K562 (cell line): ENCODE results near the gene TTC38. TPM values are rescaled to one million over a fixed set of nuclear protein-coding genes. Genes with fewer than 3 reads are reported as not detected.

Experiments
- ATAC-seq: fragments of 200-7000 bp; cut with Tn5 transposase; 3 replicates; pipeline ENCODE4 v1.9.1; 2020; ENCODE audit warnings: moderate library complexity
- BruUV-seq: library from RNA; stranded (reverse); fragments of 400-500 nt; replicated peaks from 2 replicates; lab custom pipeline; 2021; lab: Mats Ljungman, UMichigan
- CTCF ChIA-PET: fragments of 300-600 bp; formaldehyde crosslinking; extraction: SDS; loops from one replicate; lab custom pipeline; 2021; ENCODE audit warnings: low intra/inter-chr PET ratio; lab: Yijun Ruan, JAX
- POLR2A ChIA-PET: fragments of 300-600, 350-650 bp; sonication (Branson Sonifier 250); formaldehyde crosslinking; extraction: SDS; loops from one replicate; lab custom pipeline; 2021; ENCODE audit warnings: antibody characterized with exemption, inconsistent platforms; lab: Yijun Ruan, JAX
- DNase-seq, 4 experiments: peaks; one replicate each; pipeline versions ENCODE4 v3.0.0 to v3.0.0-alpha.2; 2011 to 2018; ENCODE audit warnings: low spot score in 3 of 4, mixed read lengths in 3 of 4; ENCODE audit errors: extremely low read depth in 1 of 4
- FAIRE-seq: peaks from 2 replicates; lab custom pipeline; 2011; peaks lifted over from hg19 to GRCh38; lab: Jason Lieb, UNC
- H2AFZ ChIP-seq: 2 replicates; pipeline ENCODE4 v1.6.0; 2011; ENCODE audit warnings: low read depth, low read length, control low read depth, inconsistent platforms
- H3K27ac ChIP-seq: fragments of 200-600 bp; 3 replicates; pipeline ENCODE4 v1.8.0; 2011; ENCODE audit warnings: low read depth, mild to moderate bottlenecking, control low read depth, inconsistent platforms, low read length, moderate library complexity, mixed read lengths; ENCODE audit errors: extremely low read depth
- H3K27me3 ChIP-seq, 2 experiments: fragments of 300-600 bp in 1 of 2; 2 replicates in 1 of 2; 3 replicates in 1 of 2; pipeline versions ENCODE4 v1.6.0 to v1.8.0; 2011; ENCODE audit warnings: inconsistent platforms in 2 of 2, low read length in 2 of 2, mild to moderate bottlenecking in 1 of 2, mixed read lengths in 1 of 2, moderate library complexity in 1 of 2; ENCODE audit not compliant: control insufficient read depth in 2 of 2, insufficient read depth in 2 of 2
- H3K36me3 ChIP-seq: fragments of 300-600 bp; 3 replicates; pipeline ENCODE4 v1.8.0; 2011; ENCODE audit warnings: mild to moderate bottlenecking, low read length, inconsistent platforms; ENCODE audit not compliant: control insufficient read depth, insufficient read depth
- H3K4me1 ChIP-seq, 2 experiments: fragments of 200-600 bp in 1 of 2; replicated peaks in 1 of 2; 2 replicates in 1 of 2; 3 replicates in 1 of 2; pipeline versions ENCODE4 v1.5.1 to v1.8.0; 2011; ENCODE audit warnings: inconsistent platforms in 2 of 2, low read length in 2 of 2, mild to moderate bottlenecking in 1 of 2, mixed read lengths in 1 of 2, moderate library complexity in 1 of 2; ENCODE audit not compliant: control insufficient read depth in 2 of 2, insufficient read depth in 2 of 2
- H3K4me2 ChIP-seq: 2 replicates; pipeline ENCODE4 v1.6.1; 2011; ENCODE audit warnings: low read length, control low read depth, inconsistent platforms, mixed read lengths; ENCODE audit not compliant: insufficient read depth
- H3K4me3 ChIP-seq: fragments of 200-600 bp; sonication (generic), shearing (Covaris generic); 2 replicates; pipeline ENCODE4 v1.5.1; 2016; ENCODE audit warnings: control low read depth, inconsistent platforms
- H3K79me2 ChIP-seq: fragments of 200-600 bp; 3 replicates; pipeline ENCODE4 v1.8.0; 2011; ENCODE audit warnings: low read length, inconsistent platforms; ENCODE audit not compliant: control insufficient read depth, insufficient read depth
- H3K9ac ChIP-seq, 2 experiments: 2 replicates each; pipeline versions ENCODE4 v1.6.0 to v1.6.1; 2011; ENCODE audit warnings: low read depth in 2 of 2, low read length in 2 of 2, control low read depth in 1 of 2, inconsistent platforms in 1 of 2, mild to moderate bottlenecking in 1 of 2, mixed read lengths in 1 of 2; ENCODE audit not compliant: insufficient read depth in 1 of 2
- H3K9me1 ChIP-seq: one replicate; pipeline ENCODE4 v1.6.0; 2011; ENCODE audit warnings: inconsistent platforms, mild to moderate bottlenecking, low read length, moderate library complexity; ENCODE audit not compliant: control insufficient read depth, insufficient read depth
- H3K9me3 ChIP-seq: replicated peaks from 2 replicates; pipeline ENCODE4 v1.5.1; 2011; ENCODE audit warnings: low read depth, low read length, inconsistent platforms; ENCODE audit not compliant: control insufficient read depth, insufficient read depth
- H4K20me1 ChIP-seq: replicated peaks from 2 replicates; pipeline ENCODE4 v1.6.1; 2011; ENCODE audit warnings: low read length, inconsistent platforms, mixed read lengths; ENCODE audit not compliant: control insufficient read depth, insufficient read depth
- CEBPB ChIP-seq: fragments of 450-650 bp; IDR thresholded peaks from 2 replicates; pipeline ENCODE4 v1.6.1; 2016; ENCODE audit warnings: missing genetic modification characterization, missing compliant biosample characterization
- RHOXF2B ChIP-seq: fragments of 250-450 bp; sonication (Bioruptor Pico); conservative IDR thresholded peaks from 2 replicates; pipeline ENCODE4 v1.5.1; 2021
- WGBS: fragments of 100-300 bp; shearing (Covaris generic); methylation state at CpG from one replicate; pipeline ENCODE4 v1.1.6; 2016; ENCODE audit warnings: low coverage, mixed read lengths; ENCODE audit not compliant: insufficient coverage; ENCODE audit errors: missing lambda C conversion rate; 5-methylcytosine and 5-hydroxymethylcytosine counted together
- in situ Hi-C: fragments of 300-500 bp; cut with MboI; formaldehyde crosslinking; loops from 4 replicates; pipeline ENCODE4 v1.15.0; 2018; ENCODE audit warnings: inconsistent platforms, mixed read lengths
- intact Hi-C: fragments of 100-400 bp; cut with micrococcal nuclease; formaldehyde crosslinking; loops from 2 replicates; pipeline ENCODE4 v1.14.2; 2022
- polyA plus RNA-seq, 8 experiments: library from polyadenylated mRNA; depleted of rRNA in 4 of 8; stranded (reverse) in 5 of 8; unstranded in 3 of 8; fragments of >200 nt; fragmentation: Nextera tagmentation in 2 of 8; fragmentation: Illumina TruSeq in 1 of 8; extraction: Ambion mirVana in 2 of 8; extraction: Trizol in 1 of 8; gene quantifications; 2 replicates each; pipeline versions ENCODE4 v1.2.1 to v1.2.3, GENCODE V29; 2011 to 2014; ENCODE audit warnings: inconsistent platforms in 1 of 8, missing spikeins in 1 of 8
- total RNA-seq, 7 experiments: library from RNA; depleted of rRNA in 6 of 7; stranded (reverse); fragments of >200 nt in 6 of 7; fragmentation: Illumina TruSeq in 2 of 7; extraction: Trizol in 2 of 7; gene quantifications; 2 replicates each; pipeline versions ENCODE4 v1.2.1 to v1.2.3, GENCODE V29; 2011 to 2021; ENCODE audit warnings: low replicate concordance in 1 of 7
- TF ChIP-seq, protein P1 (sequence below): fragments of 250-450 bp; sonication (Bioruptor Pico); IDR thresholded peaks from 2 replicates; pipeline ENCODE4 v1.5.0; 2021

The TTC38 gene
- total and polyA plus RNA-seq, 9 of the 15 experiments (the other 6 are each of a cell fraction or from before 2014, with no cell fraction given) = 0.84 to 28.4 (median 18.1) TPM

DNA sequence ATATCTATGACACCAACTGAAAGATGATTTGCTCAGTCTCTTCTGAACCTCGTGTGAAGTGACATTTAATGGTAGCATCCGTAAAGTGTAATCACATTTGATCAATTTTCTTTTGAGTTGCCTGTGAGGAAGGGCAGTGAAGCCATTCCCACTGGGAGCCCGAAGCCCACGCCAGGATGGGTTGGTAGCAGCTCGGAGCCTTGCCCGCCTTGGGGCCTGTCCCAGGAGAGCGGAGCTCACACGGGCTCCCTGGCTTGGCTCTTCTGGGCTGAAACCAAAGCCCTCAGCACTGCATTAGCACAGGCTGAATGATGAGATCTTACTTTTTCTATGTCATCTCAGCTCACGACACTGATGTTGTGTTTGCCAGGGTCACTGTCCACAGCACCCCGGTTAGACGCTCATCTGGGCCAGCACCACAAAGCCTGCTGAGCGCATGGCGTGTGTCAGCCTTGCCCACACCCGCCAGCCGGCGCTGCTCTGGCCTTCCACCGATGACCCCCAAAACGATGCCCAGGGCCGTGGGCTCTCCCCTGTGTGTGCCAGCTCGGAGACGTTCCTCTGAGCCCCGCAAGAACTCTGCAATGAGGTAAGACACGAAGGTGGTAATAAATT is 58.4 kb downstream of the TTC38 start:
- Histone ChIP-seq H4K20me1 (no peaks in the 10 kb centered on the region), H2AFZ (no peak overlapping the region), H3K4me1 (no peaks in the 10 kb centered on the region), H3K9me3 (no peaks in the 10 kb centered on the region), H3K27ac (no peak overlapping the region), H3K79me2 (no peaks in the 10 kb centered on the region), H3K4me2 (no peak overlapping the region), H3K36me3 (peaks cover 60% of the 10 kb centered on the region; the same call in 2 of the 3 replicates), H3K4me3 (no peak overlapping the region), H3K27me3 (no peaks in the 10 kb centered on the region), H3K9me1 (no peaks in the 10 kb centered on the region), H3K9ac (no peak overlapping the region)
- TF ChIP-seq, protein P1, sequence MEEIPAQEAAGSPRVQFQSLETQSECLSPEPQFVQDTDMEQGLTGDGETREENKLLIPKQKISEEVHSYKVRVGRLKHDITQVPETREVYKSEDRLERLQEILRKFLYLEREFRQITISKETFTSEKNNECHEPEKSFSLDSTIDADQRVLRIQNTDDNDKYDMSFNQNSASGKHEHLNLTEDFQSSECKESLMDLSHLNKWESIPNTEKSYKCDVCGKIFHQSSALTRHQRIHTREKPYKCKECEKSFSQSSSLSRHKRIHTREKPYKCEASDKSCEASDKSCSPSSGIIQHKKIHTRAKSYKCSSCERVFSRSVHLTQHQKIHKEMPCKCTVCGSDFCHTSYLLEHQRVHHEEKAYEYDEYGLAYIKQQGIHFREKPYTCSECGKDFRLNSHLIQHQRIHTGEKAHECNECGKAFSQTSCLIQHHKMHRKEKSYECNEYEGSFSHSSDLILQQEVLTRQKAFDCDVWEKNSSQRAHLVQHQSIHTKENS (CRISPR knock-in tag) = no peak
- no peak for TF ChIP-seq CEBPB (tag)
- no peak for TF ChIP-seq RHOXF2B (CRISPR knock-in tag)
- DNase-seq (no peak), FAIRE-seq (no peak), ATAC-seq (no peak)
- in situ Hi-C loops = no loop called here
- BruUV-seq = no TSS peak
- ChIA-PET CTCF (interaction anchor here (0.6 kb wide), 1 partner anchor 204 kb away, joined by 3 read pairs; no protein-coding TSS in a partner anchor), POLR2A (no interaction called here)
- intact Hi-C loops = no loop called here
- 92% methylated on average over 17 of the region's 23 CpGs for WGBS
